NCI-H226 (cell line): ENCODE data around the gene RGR.

Experiments
- DNase-seq: peaks from one replicate; pipeline ENCODE4 v3.0.0-alpha.2; 2015

RGR gene

DNA sequence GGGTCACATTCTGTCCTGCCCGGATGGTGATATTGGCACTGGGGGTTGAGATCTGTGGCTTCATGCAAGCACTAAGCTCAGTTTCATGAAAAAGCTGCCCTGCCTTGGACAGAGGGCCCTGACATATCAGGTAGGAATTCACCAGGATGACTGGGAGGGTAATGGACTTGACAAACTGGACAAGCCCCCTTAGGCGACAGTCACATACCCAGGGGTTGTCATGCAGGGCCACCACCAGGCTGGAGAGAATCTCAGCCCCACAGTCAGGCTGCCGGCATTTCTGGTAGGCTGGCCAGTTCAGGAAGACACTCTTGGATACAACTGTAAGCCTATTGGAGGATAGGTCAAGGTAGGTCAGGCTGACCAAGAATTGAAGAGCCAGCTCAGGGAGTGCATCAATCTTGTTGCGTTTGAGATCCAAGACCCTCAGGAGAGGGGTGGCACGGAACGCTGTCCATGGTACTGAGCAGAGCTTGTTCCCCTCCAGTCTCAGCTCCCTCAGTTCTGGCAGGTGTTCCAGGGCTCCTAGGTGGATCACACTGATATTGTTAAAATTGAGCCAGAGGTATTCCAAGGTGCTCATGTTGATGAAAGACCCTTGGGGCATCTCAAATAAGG, 20.3 kb upstream of the RGR start:
- DNase-seq = no peak

DNA sequence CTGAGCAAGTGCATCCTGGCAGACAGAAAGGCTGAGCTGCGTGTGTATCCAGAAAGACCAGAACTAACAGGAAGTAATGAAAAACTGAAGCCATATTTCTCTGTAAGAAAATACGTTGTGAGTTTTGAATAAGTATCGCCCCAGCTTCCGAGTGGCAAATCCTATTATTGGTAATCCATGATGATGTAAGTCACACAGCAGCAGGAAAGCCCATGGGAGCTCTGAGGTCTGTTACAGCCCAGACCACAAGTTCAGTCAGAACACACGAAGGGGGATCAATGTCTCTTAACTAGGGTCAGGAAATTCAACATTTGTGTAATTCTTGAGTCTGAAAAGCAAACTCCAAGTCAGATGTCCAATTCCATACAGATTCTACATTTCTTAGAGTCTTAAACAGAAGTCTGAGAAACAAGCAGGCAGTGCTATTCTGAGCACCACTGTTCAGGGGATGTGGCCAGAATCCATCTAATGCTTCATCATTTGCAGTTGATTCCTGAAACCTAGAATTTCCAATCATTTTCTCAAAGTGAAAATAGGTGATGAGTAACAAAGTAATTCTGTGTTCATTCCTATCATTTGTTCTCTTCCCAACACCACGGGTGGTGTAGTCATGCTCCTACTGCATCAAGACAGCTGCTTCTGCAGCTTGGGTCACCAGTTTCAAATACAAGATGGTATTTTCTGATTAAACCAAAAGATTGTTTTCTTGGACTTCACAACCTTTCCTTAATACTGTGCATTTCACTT, 19.3 kb upstream of the RGR start, which contains the start of gene LRIT2:
Gene LRIT2, minus strand, starts transcription at position 118 of the 747 bp plus-strand sequence. Its CDS starts 24 bp downstream, at position 94.
- DNase-seq = no peak

DNA sequence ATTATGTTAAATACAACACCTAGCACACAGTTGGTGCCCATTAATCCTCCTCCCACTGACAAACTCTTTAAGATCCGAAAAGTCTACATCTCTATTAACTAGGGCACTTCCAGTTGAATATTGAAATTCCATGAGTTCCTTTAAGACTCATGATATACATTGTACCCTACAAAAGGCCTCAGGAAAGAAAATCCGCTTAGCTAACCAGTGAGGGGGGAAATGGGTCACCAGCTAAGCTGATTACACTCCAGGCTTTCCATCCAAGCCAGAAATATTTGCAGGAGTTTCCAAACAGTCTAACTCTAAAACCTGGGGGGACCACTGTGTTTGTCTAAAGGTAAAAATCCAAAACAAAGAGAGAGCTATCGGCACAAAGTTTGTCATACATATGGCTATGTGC, 18.2 kb upstream of the RGR start:
- DNase-seq = no peak

DNA sequence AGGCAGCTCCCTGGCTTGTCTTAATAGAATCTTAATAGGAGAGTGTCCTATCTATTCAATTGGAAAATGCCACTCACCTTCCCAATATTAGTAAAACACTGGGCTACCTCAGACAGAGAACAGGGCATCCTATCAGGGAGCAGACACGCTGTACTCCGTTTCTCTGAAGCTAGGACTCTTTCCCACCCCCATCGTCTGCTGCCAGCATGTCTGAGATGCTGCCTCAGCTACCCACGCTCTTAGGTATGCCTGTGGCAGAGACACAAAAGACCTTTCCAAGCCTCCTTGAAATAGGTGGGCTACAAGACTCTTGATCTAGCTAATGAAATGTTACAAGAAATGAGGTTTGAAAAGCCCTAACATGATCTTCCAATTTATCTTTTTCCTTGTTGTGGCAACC, 17.0 kb upstream of the RGR start:
- no peak for DNase-seq

DNA sequence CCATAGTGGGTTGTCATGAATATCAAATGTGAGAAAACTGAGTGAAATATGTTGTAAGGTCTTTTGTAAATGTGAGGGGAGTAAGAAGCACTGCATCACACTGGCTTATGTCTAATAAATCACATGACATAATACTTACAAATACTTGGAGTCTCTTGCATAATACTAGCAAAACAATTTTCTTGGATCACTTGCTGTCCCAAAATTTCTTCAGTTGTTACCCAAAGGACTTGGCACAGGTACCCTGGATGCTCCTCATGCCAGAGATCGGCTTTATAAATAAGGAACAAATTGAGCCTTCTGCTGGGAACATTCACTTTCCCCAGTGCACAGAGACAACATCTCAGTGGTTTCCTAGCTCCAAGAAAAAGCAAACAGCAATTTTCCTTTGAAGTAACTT, 14.5 kb upstream of the RGR start:
- DNase-seq = no peak

DNA sequence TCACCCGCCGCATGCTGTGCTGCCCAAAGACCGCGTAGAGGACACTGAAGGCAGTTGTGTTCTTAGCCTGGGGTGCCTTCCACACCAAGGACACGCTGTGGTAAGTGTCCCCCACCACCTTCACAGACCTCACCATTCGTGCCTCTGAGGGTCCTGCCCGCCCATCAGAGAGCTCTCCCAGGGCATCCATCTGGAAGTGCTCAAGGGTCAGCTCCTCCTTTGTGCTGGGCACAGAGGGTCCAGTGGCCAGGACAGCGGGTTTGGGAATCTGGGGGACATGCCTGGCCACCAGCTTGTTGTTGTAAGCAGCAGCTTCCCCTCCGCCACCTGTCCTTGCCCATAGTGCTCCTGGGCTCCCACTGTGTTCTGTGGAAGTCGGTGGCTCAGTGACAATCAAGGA, 12.5 kb upstream of the RGR start:
- no peak for DNase-seq

DNA sequence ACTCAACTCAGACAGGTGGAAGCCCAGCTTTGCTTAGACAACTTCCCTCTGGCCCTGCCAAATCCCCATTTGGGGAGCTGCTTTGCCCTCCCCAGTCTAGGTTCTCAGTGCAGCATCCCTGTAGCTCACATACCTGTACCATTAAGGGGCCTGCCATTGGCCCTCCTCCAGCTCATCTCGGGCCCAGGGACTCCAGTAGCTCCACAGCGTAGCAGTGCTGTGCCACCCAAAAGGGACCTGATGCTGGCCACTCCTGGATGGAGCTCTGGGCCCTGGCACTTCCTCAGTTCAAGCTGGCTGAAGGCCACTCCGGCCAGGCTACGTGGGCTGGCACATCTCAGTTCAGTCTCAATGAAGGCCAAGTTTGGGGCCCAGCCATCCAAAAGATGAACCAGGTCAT, 10.9 kb upstream of the RGR start:
- no peak for DNase-seq

DNA sequence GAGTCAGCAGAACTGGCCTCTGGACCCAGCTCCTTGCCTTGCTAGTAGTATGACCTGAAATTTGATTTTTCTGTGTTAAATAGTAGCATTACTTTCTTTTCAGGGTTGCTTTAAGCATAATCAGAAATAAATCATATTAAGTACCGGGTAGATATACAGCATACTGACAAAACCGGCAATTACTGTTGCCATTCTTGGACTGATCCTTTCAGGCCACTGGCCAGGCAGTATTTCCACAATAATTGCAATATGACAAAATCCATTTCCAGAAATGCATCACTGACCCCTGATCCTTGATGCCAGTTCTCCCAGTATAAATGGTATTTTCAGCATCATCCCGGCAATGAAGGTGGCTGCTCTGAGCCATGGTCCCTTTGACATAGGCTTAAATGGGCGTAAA, 10.4 kb upstream of the RGR start:
- no peak for DNase-seq

DNA sequence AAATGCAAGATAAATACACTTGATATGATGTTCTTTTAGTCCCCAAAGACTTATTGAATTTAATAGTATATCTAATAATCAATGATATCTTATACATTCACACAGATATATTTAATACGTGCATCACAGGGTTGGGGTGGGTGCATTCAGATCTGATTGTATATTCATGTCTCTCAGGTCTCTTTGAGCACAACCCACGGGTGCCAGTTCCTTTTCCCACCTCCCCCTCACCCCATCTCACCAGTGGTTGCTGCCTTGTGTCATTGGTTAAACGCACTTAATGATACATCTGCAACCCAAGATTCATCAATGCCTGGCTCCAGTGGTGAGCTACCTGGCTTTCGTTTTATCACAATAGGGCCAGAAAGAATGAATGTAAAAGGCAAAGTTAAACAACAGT, 9.8 kb upstream of the RGR start:
- no peak for DNase-seq

DNA sequence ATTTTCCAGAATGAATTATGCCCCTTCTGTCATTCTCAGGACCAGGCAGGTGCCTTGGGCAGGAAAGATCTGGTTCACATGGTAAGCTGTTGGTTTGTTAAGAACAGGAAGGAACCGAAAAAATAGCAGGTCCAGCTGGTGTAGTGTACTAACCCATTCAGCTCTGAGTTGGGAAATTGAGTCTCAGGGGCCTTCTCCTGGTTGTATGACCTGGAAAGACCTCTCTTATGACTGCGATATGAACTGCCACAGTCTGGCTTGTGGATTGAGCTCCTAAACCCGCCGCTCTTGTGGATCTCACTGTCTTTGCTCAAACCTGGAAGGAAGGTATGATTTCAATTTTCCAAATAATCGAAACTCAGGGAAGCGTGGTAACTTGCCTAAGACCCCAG, 8.1 kb upstream of the RGR start:
- DNase-seq = no peak

DNA sequence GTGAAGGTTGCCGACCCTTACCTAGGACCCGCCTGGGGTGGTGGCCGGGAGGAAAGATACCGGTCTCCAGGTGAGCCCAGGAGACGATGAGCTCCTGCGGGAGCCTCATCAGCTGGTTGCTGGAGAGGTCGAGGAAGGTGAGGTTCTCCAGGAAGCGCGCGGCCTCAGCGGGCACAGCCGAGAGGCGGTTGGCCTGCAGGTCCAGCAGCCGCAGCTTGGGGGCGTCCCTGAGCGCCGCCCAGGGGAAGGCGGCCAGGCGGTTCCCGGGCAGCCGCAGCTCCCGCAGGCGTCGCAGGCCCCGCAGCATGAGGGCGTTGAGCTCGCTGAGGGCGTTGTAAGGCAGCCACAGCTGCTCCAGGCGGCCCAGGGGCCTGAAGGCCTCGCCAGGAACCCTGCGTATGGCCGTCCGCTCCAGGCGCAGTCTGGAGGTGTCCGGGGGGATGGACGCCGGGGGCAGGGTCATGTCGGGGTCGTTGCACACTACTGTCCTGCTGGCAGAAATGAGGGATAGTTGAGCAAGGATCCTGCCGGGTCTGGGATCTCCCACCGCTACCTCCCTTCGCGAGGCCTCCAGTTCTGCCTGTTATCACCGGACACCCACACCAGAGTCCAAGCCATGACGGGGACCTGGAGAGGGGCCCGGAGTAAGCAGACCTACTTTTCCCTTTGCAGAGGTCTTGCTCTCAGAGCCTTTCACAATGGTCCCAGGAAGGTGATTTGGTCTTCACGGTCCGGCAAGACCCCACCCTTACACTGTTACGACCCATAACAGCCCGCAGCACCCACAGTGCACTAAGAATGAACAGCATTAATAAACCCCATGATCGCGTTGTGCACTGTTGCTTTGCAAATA, 7.4 kb upstream of the RGR start:
- no peak for DNase-seq

DNA sequence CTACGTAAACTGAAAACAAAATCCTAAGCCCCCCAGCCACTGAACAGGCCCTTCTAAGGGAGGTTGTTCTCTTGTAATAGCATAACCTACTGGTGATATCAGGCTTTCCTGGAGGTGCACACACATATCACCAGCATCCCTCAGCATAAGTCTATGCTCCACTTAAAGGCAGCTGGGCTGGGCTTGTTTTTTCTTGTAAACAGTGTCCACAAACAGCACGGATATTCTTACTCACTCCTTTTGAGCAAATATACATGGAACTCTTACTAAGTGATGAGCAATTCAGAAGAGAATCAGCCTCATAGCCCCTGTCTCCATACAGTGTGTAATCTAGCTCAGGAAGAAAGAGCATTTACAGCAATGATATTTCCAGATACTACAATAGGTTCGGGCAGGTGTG, 5.9 kb upstream of the RGR start:
- no peak for DNase-seq

DNA sequence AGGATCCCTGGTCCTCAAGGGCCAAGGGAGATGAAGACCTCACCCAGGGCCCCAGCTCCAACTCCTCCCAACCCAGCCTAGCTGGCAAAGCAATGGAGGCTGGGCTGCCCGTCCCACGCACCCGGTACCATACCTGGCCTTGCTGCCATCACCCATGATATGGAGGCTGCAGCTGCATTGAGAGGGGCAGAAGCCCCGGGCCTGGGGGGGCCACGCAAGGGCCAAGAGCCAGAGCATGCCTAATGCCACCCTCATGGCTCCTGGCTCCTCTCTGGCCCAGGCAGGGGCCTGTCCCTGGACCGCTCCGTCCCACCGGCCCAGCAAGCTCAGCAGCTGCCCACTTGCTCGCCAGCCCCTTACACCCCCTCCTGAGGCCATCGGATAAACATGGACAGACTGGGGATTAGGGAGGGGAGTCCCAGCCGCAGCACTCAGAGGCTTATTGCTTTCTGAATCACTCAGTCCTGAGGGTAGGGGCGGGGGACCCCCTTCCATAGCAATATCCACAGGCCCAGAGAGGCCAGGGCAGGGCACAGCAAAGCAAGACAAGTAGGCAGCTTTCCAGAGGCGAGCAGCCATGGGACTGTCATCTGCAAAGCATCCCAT, 3.6 kb upstream of the RGR start, which contains the start of gene LRIT1:
Gene LRIT1, minus strand, starts transcription at position 362 of the 606 bp plus-strand sequence. Its CDS starts 107 bp downstream, at position 255.
- DNase-seq = no peak

DNA sequence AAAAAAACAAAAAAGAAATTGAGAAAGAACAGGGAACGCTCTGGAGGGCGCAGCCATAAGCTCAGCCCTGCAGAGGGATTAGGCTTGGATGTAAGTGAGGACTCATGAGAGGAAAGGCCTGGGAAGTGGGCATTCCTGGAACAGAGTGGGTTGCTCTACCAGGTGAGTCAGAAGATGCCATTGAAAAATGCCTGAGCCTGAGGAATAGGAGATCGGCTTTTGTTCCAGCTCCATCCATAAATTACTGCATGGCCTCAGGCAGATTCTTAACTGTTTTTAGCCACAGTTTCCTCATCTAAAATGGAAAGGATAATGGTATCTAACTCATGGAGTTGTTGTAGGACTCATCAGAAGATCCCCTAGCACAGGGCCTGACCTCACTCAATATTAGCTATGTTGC, 1.1 kb upstream of the RGR start:
- no peak for DNase-seq

DNA sequence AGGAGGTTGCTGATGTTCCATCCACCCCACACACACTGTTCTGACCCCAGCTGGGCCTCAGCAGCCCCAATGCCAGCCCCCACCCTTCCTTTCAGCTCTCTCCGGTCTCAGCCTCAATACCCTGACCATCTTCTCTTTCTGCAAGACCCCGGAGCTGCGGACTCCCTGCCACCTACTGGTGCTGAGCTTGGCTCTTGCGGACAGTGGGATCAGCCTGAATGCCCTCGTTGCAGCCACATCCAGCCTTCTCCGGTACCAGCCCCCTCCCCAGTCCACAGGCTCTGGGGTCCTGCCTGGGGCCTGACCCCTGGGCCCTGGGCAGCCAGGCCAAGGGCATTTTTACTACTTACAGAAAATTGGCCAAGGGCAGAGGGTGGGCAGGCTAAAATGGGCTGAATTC, 2.6 kb downstream of the RGR start:
- DNase-seq = no peak

DNA sequence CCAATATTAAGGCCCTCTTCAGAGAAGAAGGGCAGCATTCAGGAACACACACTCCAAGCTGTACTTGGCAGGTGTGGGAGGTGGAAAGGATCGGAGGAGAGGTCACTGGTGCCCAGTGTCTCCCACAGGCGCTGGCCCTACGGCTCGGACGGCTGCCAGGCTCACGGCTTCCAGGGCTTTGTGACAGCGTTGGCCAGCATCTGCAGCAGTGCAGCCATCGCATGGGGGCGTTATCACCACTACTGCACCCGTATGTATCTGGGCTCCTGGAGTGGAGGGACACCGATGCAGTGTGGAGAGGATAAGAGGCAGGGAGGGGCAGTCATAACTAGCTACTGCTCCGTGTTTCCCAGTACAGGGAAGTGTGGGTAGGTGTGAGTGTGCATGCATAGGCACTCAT, 3.9 kb downstream of the RGR start:
- DNase-seq = no peak

DNA sequence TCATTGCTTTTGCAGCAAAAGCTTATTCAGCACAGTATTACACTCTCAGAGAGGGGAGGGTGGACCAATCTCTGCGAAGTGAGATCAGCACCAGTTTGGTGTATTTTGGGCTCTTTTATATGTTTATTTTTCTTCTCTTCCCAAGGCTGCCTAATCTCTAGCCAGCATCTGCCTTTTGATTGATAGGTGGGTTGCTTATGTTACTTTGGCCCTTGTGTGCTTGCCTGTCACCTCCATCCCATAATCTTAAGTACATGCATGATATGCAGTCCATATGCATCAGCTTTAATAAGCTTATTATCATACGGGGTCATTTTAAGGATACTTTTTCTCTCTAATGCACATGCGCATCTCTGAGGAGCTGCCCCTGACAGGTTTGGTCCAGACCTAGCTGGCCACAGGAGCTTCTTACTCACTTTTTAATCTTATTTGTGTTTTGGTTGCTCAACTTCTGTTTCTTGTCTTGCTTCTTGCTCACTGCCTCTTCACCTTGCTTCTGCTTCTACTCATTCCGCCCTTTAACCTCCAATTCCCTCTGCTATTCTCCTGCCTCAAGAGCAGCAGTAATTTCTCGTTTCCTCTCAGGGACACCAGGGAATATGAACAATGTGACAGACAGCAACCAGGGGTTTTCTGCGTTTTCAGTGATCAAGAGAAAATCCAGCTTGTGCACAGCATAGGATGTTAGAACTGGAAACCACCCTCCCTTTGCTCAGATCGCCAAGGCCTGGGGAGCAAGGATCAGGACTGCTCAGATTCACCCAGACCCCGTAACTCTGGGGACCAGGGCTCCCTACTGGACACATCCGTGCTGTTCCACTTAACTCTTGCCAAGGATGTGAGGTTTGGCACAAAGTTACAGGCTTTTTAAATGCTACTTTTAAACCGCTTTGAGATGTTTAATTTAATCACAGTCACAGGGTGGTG, 10.0 kb downstream of the RGR start:
- DNase-seq = no peak

DNA sequence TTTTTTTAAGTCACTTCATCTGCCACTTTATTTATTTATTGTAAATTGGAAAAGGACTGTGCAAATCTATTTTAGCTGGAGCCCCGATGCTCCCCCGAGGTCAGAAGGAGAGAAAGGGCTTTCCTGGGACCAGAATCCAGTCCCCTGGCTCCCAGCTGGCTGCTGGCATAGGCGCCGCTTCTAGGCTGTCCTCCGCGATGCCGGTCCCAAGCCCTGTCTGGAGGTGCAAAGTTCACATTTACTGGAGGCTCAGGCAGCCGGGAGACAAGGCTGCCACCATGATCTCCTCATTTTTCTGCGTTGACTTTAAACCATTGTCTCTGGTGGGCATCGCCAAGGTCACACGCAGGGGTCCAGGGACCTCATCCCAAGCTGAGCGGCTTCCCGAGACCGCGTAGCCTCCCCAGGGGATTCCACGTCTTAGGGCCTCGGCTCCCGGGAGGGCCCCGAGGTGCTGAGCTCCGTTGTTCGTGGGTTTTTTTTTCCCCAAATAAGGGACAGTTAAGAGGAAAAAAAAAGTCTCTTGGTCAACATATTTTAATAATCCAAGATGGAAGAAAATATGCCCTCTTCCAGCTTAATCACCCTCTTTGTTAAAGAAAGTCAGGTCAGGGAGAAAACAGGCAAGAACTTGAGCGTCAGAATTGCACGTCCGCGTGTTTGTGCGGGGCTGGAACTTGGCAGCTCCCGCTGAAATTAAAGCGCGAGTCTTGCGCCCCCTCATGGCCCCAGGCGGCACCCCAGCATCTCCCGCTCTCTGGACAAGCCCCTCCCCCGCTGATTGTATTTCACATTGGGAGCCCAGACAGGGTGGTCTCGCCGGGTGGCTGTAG, 11.9 kb downstream of the RGR start:
- no peak for DNase-seq

DNA sequence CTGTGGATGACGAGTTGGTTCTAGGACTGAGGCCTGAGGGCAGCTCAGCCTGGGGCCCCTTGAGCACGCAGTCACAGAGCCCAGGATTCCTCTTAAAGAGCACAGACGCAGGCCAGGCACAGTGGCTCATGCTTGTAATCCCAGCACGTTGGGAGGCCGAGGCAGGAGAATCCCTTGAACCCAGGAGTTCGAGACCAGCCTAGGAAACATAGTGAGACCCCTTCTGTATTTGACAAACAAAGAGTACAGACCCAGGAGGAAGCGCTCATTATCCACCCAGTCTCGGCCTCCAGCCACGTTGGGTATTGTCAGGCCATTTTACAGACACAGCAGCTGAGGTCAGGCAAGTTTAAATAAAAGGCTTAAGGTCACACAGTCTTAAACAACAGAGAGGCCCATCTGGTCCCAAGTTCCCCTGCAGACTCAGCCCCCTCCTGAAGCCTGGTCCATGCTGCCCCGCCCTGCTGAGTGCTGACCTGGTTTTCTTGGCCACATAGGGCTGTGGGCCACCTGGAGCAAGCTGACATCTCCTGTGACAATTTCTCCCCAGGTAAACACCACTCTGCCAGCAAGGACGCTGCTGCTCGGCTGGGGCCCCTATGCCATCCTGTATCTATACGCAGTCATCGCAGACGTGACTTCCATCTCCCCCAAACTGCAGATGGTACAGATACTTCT, 12.6 kb downstream of the RGR start:
- DNase-seq = no peak

DNA sequence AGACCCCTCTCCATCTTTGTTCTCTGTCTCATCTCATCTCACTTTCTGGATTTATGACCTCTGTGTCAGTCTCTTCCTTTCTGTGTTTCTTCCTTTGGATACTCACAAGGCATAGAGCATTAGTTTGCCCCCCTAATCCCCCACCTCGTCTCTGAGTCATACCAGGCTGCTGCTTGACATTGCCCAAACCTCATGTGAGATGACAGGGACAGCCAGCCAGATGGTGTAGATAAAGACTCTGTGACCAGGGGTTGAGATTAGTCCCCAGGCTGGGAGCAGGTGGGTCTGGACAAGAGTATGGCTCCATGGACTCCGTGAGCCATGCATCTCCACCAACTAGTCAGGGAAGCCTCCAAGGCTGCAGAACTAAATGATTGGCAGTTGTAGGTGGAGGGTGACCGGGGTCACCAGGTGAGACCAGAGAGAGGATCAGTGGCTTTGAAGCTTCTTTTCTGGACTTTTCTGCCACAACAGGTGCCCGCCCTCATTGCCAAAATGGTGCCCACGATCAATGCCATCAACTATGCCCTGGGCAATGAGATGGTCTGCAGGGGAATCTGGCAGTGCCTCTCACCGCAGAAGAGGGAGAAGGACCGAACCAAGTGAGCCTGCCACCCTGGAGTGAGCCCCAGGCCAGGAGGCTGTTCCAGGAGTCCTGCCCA, 13.3 kb downstream of the RGR start:
- DNase-seq = no peak
